Suprapubic skin (tissue), 4 donors: ENCODE results near the gene ANKRD13A. TPM values are rescaled to one million over a fixed set of nuclear protein-coding genes. Genes with fewer than 3 reads are reported as not detected.

Experiments
- DNase-seq, 2 donors: peaks; one replicate each; pipeline ENCODE4 v3.0.0-alpha.2; 2019; ENCODE audit warnings: low spot score in 2 of 2
- H3K27ac ChIP-seq: fragments of 200-600 bp; sonication (generic); one replicate; pipeline ENCODE4 v1.5.1; 2019
- H3K27me3 ChIP-seq: fragments of 200-600 bp; sonication (generic); one replicate; pipeline ENCODE4 v1.5.1; 2019
- H3K36me3 ChIP-seq: fragments of 200-600 bp; sonication (generic); one replicate; pipeline ENCODE4 v1.5.1; 2019
- H3K4me1 ChIP-seq: fragments of 200-600 bp; sonication (generic); one replicate; pipeline ENCODE4 v1.5.1; 2019
- H3K4me3 ChIP-seq: fragments of 200-600 bp; sonication (generic); one replicate; pipeline ENCODE4 v1.5.1; 2019; ENCODE audit warnings: mild to moderate bottlenecking
- H3K9me3 ChIP-seq: fragments of 200-600 bp; sonication (generic); one replicate; pipeline ENCODE4 v1.5.1; 2019
- CTCF ChIP-seq, 2 donors: fragments of 200-600 bp in 1 of 2; fragments of 450-650 bp in 1 of 2; sonication (generic) in 1 of 2; IDR thresholded peaks; one replicate each; pipeline ENCODE4 v1.5.1; 2016 to 2019; ENCODE audit warnings: antibody characterized with exemption in 2 of 2, mild to moderate bottlenecking in 1 of 2, moderate library complexity in 1 of 2
- EP300 ChIP-seq: sonication (generic); formaldehyde crosslinking; IDR thresholded peaks from one replicate; pipeline ENCODE4 v1.6.1; 2017; ENCODE audit warnings: antibody characterized with exemption
- POLR2A ChIP-seq, 2 donors: fragments of 450-650 bp; IDR thresholded peaks; one replicate each; pipeline ENCODE4 v1.6.1; 2017; ENCODE audit warnings: antibody characterized with exemption in 2 of 2, mild to moderate bottlenecking in 2 of 2, moderate library complexity in 2 of 2
- POLR2AphosphoS5 ChIP-seq, 3 donors: sonication (generic); formaldehyde crosslinking; IDR thresholded peaks; one replicate each; pipeline ENCODE4 v1.6.1; 2017; ENCODE audit warnings: antibody characterized with exemption in 3 of 3
- WGBS: methylation state at CpG from one replicate; pipeline ENCODE4 v1.1.5; 2018; 5-methylcytosine and 5-hydroxymethylcytosine counted together
- total RNA-seq, 4 donors: library from RNA; depleted of rRNA; stranded (reverse); fragments of >200 nt; gene quantifications; one replicate each; pipeline ENCODE4 v1.1.0, GENCODE V29; 2016

ANKRD13A gene
- total RNA-seq, 4 donors from 2014 or later: 104 to 161 (median 114) TPM

GRCh38 chr12:110028323-110028722, 29.1 kb downstream of the ANKRD13A start:
- TF ChIP-seq CTCF (IDR thresholded peaks at IDR 0.05): no peak
- TF ChIP-seq POLR2AphosphoS5 (IDR thresholded peaks at IDR 0.05): no peak
- no peak for TF ChIP-seq POLR2A (IDR thresholded peaks at IDR 0.05)
- TF ChIP-seq EP300: no peak
- no peaks in the 10 kb centered on the region for H3K27me3 ChIP-seq
- no peak overlapping the region for H3K4me3 ChIP-seq
- H3K4me1 ChIP-seq: peaks cover 14% of the 10 kb centered on the region
- peaks cover 79% of the 10 kb centered on the region for H3K36me3 ChIP-seq
- no peak for DNase-seq
- H3K9me3 ChIP-seq: no peaks in the 10 kb centered on the region
- 88% methylated on average over 6 of the region's 6 CpGs for WGBS
- H3K27ac ChIP-seq: no peak overlapping the region

GRCh38 chr12:110029290-110029815, 30.1 kb downstream of the ANKRD13A start:
- no peak overlapping the region for H3K27ac ChIP-seq
- H3K4me3 ChIP-seq: no peak overlapping the region
- peaks cover 84% of the 10 kb centered on the region for H3K36me3 ChIP-seq
- DNase-seq: no peak
- peaks cover 4% of the 10 kb centered on the region for H3K4me1 ChIP-seq
- 74% methylated on average over 2 of the region's 2 CpGs for WGBS
- TF ChIP-seq POLR2A (IDR thresholded peaks at IDR 0.05) (no peak), EP300 (no peak), CTCF (IDR thresholded peaks at IDR 0.05) (no peak), POLR2AphosphoS5 (IDR thresholded peaks at IDR 0.05) (no peak)
- H3K9me3 ChIP-seq: no peaks in the 10 kb centered on the region
- H3K27me3 ChIP-seq: no peaks in the 10 kb centered on the region

DNA sequence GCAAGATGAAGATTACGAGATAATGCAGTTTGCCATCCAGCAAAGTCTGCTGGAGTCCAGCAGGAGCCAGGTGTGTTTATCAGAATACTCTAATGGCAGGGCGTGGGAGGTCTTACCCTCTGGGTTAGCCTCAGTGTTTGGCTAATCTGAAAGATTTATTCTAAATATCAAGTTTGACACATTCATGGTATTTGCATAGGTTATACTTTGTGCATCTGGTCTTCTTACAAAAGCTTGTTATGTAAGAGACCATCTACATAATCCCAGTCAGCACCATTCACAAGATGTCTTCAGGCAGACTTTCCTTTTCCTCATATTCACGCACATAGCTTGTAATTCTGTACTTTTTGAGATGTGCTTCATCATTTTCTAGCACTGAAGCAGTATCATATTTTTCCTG, 34.7 kb downstream of the ANKRD13A start:
- Histone ChIP-seq H3K27me3 (no peaks in the 10 kb centered on the region), H3K9me3 (no peaks in the 10 kb centered on the region), H3K4me1 (peaks cover 2% of the 10 kb centered on the region), H3K4me3 (no peak overlapping the region), H3K36me3 (peaks cover 89% of the 10 kb centered on the region), H3K27ac (no peak overlapping the region)
- 95% methylated on average over 3 of the region's 3 CpGs for WGBS
- TF ChIP-seq EP300: no peak
- TF ChIP-seq CTCF (IDR thresholded peaks at IDR 0.05): no peak
- TF ChIP-seq POLR2A (IDR thresholded peaks at IDR 0.05): no peak
- no peak for TF ChIP-seq POLR2AphosphoS5 (IDR thresholded peaks at IDR 0.05)
- no peak for DNase-seq

GRCh38 chr12:110035534-110036104, 36.4 kb downstream of the ANKRD13A start:
- peaks cover 12% of the 10 kb centered on the region for H3K4me1 ChIP-seq
- H3K27me3 ChIP-seq: no peaks in the 10 kb centered on the region
- no peak overlapping the region for H3K4me3 ChIP-seq
- no peak for DNase-seq
- TF ChIP-seq CTCF (IDR thresholded peaks at IDR 0.05): no peak
- no peak for TF ChIP-seq POLR2A (IDR thresholded peaks at IDR 0.05)
- TF ChIP-seq EP300: no peak
- no peak for TF ChIP-seq POLR2AphosphoS5 (IDR thresholded peaks at IDR 0.05)
- no peak overlapping the region for H3K27ac ChIP-seq
- H3K9me3 ChIP-seq: no peaks in the 10 kb centered on the region
- peaks cover 78% of the 10 kb centered on the region for H3K36me3 ChIP-seq
- WGBS: 90% methylated on average over 7 of the region's 7 CpGs

GRCh38 chr12:110037315-110037714, 38.1 kb downstream of the ANKRD13A start:
- peak in 1 of 2 donors; percentile 45 for DNase-seq
- H3K27me3 ChIP-seq: no peaks in the 10 kb centered on the region
- WGBS: 85% methylated on average over 4 of the region's 5 CpGs
- no peak overlapping the region for H3K4me3 ChIP-seq
- H3K36me3 ChIP-seq: peaks cover 72% of the 10 kb centered on the region
- H3K27ac ChIP-seq: no peak overlapping the region
- TF ChIP-seq POLR2AphosphoS5 (IDR thresholded peaks at IDR 0.05) (no peak), CTCF (IDR thresholded peaks at IDR 0.05) (no peak), EP300 (no peak), POLR2A (IDR thresholded peaks at IDR 0.05) (no peak)
- H3K9me3 ChIP-seq: no peaks in the 10 kb centered on the region
- peaks cover 12% of the 10 kb centered on the region for H3K4me1 ChIP-seq
